HepG2 (cell line): Measurements from ENCODE around the gene ZSCAN2. TPM values are rescaled to one million over a fixed set of nuclear protein-coding genes. Genes with fewer than 3 reads are reported as not detected.

Experiments used
- ARNT2 ChIP-seq: sonication (generic); formaldehyde crosslinking; IDR thresholded peaks from 2 replicates; pipeline ENCODE4 v1.8.0; 2022; ENCODE audit warnings: mild to moderate bottlenecking, low read depth, missing genetic modification reagents, moderate library complexity
- CHCHD3 ChIP-seq: sonication (generic); formaldehyde crosslinking; IDR thresholded peaks from 2 replicates; pipeline ENCODE4 v1.8.0; 2022; ENCODE audit warnings: mild to moderate bottlenecking, missing genetic modification reagents, moderate library complexity
- CREB1 ChIP-seq, 2 experiments: fragments of 450-650 bp in 1 of 2; IDR thresholded peaks; 2 replicates each; pipeline ENCODE4 v1.6.1; 2016 to 2017; ENCODE audit warnings: control low read depth in 1 of 2, mild to moderate bottlenecking in 1 of 2, missing compliant biosample characterization in 1 of 2, missing genetic modification characterization in 1 of 2
- GATAD1 ChIP-seq: IDR thresholded peaks from 2 replicates; pipeline ENCODE4 v1.6.1; 2016; ENCODE audit warnings: missing genetic modification reagents, missing compliant biosample characterization
- JUNB ChIP-seq: sonication (generic); formaldehyde crosslinking; IDR thresholded peaks from 2 replicates; pipeline ENCODE4 v1.8.0; 2022; ENCODE audit warnings: missing genetic modification reagents, mild to moderate bottlenecking, borderline replicate concordance
- MAF1 ChIP-seq: sonication (generic); formaldehyde crosslinking; IDR thresholded peaks from 2 replicates; pipeline ENCODE4 v1.5.0; 2020; ENCODE audit warnings: missing genetic modification reagents, borderline replicate concordance
- MEF2D ChIP-seq: sonication (generic); formaldehyde crosslinking; IDR thresholded peaks from 2 replicates; pipeline ENCODE4 v1.5.1; 2020; ENCODE audit warnings: mild to moderate bottlenecking, missing genetic modification reagents
- NAIF1 ChIP-seq: sonication (generic); formaldehyde crosslinking; IDR thresholded peaks from 2 replicates; pipeline ENCODE4 v1.5.0; 2020; ENCODE audit warnings: mild to moderate bottlenecking, missing genetic modification reagents, borderline replicate concordance
- RAD21 ChIP-seq: fragments of 450-650 bp; formaldehyde crosslinking; IDR thresholded peaks from 2 replicates; pipeline ENCODE4 v1.5.0; 2020; ENCODE audit warnings: mild to moderate bottlenecking
- SALL2 ChIP-seq: sonication (generic); formaldehyde crosslinking; IDR thresholded peaks from 2 replicates; pipeline ENCODE4 v1.8.1; 2023; ENCODE audit warnings: mild to moderate bottlenecking, missing genetic modification reagents, inconsistent platforms
- SP1 ChIP-seq, 2 experiments: fragments of 450-650 bp in 1 of 2; sonication (generic) in 1 of 2; formaldehyde crosslinking in 1 of 2; IDR thresholded peaks; 2 replicates each; pipeline versions ENCODE4 v1.4.0 to v1.6.1; 2016 to 2020; ENCODE audit warnings: missing genetic modification reagents in 1 of 2
- TAF1 ChIP-seq: sonication (generic); formaldehyde crosslinking; IDR thresholded peaks from 2 replicates; pipeline ENCODE4 v1.4.0; 2020; ENCODE audit warnings: missing genetic modification reagents
- ZNF205 ChIP-seq: IDR thresholded peaks from 2 replicates; pipeline ENCODE4 v1.6.1; 2018; ENCODE audit warnings: missing biosample characterization, missing genetic modification reagents
- ZNF256 ChIP-seq: sonication (generic); formaldehyde crosslinking; conservative IDR thresholded peaks from 2 replicates; pipeline ENCODE4 v1.4.0; 2020; ENCODE audit warnings: missing genetic modification reagents
- ZNF274 ChIP-seq: sonication (generic); formaldehyde crosslinking; IDR thresholded peaks from 2 replicates; pipeline ENCODE4 v1.5.1; 2020; ENCODE audit warnings: mild to moderate bottlenecking, missing genetic modification reagents
- ZNF446 ChIP-seq: sonication (generic); formaldehyde crosslinking; IDR thresholded peaks from 2 replicates; pipeline ENCODE4 v1.5.0; 2020; ENCODE audit warnings: mild to moderate bottlenecking, missing genetic modification reagents
- ZNF646 ChIP-seq: sonication (generic); formaldehyde crosslinking; IDR thresholded peaks from 2 replicates; pipeline ENCODE4 v1.9.0; 2021; ENCODE audit warnings: mild to moderate bottlenecking, missing genetic modification reagents
- ZNF766 ChIP-seq: sonication (generic); formaldehyde crosslinking; IDR thresholded peaks from 2 replicates; pipeline ENCODE4 v1.5.0; 2020; ENCODE audit warnings: missing genetic modification reagents, borderline replicate concordance
- ZNF792 ChIP-seq: IDR thresholded peaks from 2 replicates; pipeline ENCODE4 v1.6.1; 2016
- ZSCAN21 ChIP-seq: sonication (generic); formaldehyde crosslinking; IDR thresholded peaks from 2 replicates; pipeline ENCODE4 v1.8.0; 2022; ENCODE audit warnings: mild to moderate bottlenecking, missing genetic modification reagents, moderate library complexity, borderline replicate concordance
- ZSCAN9 ChIP-seq: IDR thresholded peaks from 2 replicates; pipeline ENCODE4 v1.6.1; 2016; ENCODE audit warnings: borderline replicate concordance
- polyA plus RNA-seq, 8 experiments: library from polyadenylated mRNA; depleted of rRNA in 3 of 8; stranded (reverse) in 7 of 8; unstranded in 1 of 8; fragments of >200 nt; fragmentation: Illumina TruSeq in 4 of 8; extraction: Trizol in 4 of 8; gene quantifications; 2 replicates each; pipeline versions ENCODE4 v1.2.1 to v1.2.3, GENCODE V29; 2011 to 2016; ENCODE audit warnings: low read depth in 4 of 8, missing spikeins in 1 of 8, mixed read lengths in 1 of 8; ENCODE audit not compliant: insufficient read depth in 1 of 8
- total RNA-seq, 5 experiments: library from RNA; depleted of rRNA; stranded (reverse); fragments of >200 nt; fragmentation: Illumina TruSeq; extraction: Trizol; gene quantifications; 2 replicates each; pipeline ENCODE4 v1.2.3, GENCODE V29; 2016; ENCODE audit warnings: low read depth in 1 of 5
- TF ChIP-seq, protein P1 (sequence below): sonication (generic); formaldehyde crosslinking; IDR thresholded peaks from 2 replicates; pipeline ENCODE4 v1.4.0; 2020; ENCODE audit warnings: missing genetic modification reagents

ZSCAN2 gene
- total and polyA plus RNA-seq, 2 of the 13 experiments (the other 11 are each of a cell fraction or from before 2014, with no cell fraction given) = 11.4 to 21.5 TPM

GRCh38 chr15:84653910-84654688 is 53.3 kb downstream of the ZSCAN2 start, which contains the start of gene WDR73 (continued):
- peak; percentile 90 for TF ChIP-seq GATAD1 (CRISPR knock-in tag)
- no peak for TF ChIP-seq RAD21 (CRISPR knock-in tag)
- TF ChIP-seq ZNF205 = 0 out of 2 replicates have a peak, but pooled peaks have one; percentile 25
- peak; percentile 72 for TF ChIP-seq TAF1 (CRISPR knock-in tag)
- TF ChIP-seq NAIF1 (CRISPR knock-in tag) = no peak
- peak; percentile 58; the same call in 1 of the 2 replicates for TF ChIP-seq MEF2D (CRISPR knock-in tag)
- TF ChIP-seq SP1 (IDR thresholded peaks at IDR 0.05) = peak; percentile 76; the same call in 1 of the 2 replicates
- peak; percentile 90 for TF ChIP-seq SP1 (CRISPR knock-in tag; IDR thresholded peaks at IDR 0.05)
- TF ChIP-seq, protein P1, sequence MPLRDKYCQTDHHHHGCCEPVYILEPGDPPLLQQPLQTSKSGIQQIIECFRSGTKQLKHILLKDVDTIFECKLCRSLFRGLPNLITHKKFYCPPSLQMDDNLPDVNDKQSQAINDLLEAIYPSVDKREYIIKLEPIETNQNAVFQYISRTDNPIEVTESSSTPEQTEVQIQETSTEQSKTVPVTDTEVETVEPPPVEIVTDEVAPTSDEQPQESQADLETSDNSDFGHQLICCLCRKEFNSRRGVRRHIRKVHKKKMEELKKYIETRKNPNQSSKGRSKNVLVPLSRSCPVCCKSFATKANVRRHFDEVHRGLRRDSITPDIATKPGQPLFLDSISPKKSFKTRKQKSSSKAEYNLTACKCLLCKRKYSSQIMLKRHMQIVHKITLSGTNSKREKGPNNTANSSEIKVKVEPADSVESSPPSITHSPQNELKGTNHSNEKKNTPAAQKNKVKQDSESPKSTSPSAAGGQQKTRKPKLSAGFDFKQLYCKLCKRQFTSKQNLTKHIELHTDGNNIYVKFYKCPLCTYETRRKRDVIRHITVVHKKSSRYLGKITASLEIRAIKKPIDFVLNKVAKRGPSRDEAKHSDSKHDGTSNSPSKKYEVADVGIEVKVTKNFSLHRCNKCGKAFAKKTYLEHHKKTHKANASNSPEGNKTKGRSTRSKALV (CRISPR knock-in tag) = peak; percentile 49; the same call in 1 of the 2 replicates
- peak; percentile 23 for TF ChIP-seq ZSCAN21 (CRISPR knock-in tag)
- TF ChIP-seq MAF1 (CRISPR knock-in tag) = peak; percentile 88; the same call in 1 of the 2 replicates
- no peak for TF ChIP-seq ZNF766 (CRISPR knock-in tag)
- TF ChIP-seq ZNF274 = peak; percentile 43; the same call in 1 of the 2 replicates
- 0 out of 2 replicates have a peak, but pooled peaks have one; percentile 21 for TF ChIP-seq ZNF646 (CRISPR knock-in tag)
- TF ChIP-seq CREB1 (IDR thresholded peaks at IDR 0.05) = no peak
- TF ChIP-seq CREB1 (CRISPR knock-in tag; IDR thresholded peaks at IDR 0.05) = peak; percentile 65; the same call in 1 of the 2 replicates
- peak; percentile 83; the same call in 1 of the 2 replicates for TF ChIP-seq SALL2
- TF ChIP-seq ZNF446 (CRISPR knock-in tag) = no peak
- TF ChIP-seq ARNT2 = peak; percentile 96; the same call in 1 of the 2 replicates
- TF ChIP-seq ZNF792 (CRISPR knock-in tag) = peak; percentile 47; the same call in 1 of the 2 replicates
- TF ChIP-seq ZNF256 (CRISPR knock-in tag) = peak; percentile 89
- peak; percentile 68; the same call in 1 of the 2 replicates for TF ChIP-seq ZSCAN9 (CRISPR knock-in tag)
- TF ChIP-seq CHCHD3 (CRISPR knock-in tag) = peak; percentile 67; the same call in 1 of the 2 replicates
- TF ChIP-seq JUNB = no peak
